Measurements from ENCODE around the gene P4HA1. TPM values are rescaled to one million over a fixed set of nuclear protein-coding genes. Genes with fewer than 3 reads are reported as not detected.

P4HA1 gene
- total RNA-seq, 4 donors from 2014 or later, result 20.3 to 43.4 (median 34.6) TPM

Small RNAs within 50 kb of the gene (small RNA-seq; reads per million reads assigned to genes)
- gene RF00019 (0.49 reads per million), gene SNORA11F (1.9 reads per million, percentile 36 among the genes with 10 or more reads in this experiment)

Other genes starting within 250 kb of the P4HA1 start
- not detected for gene OIT3, start 203.1 kb downstream of the P4HA1 start, total RNA-seq
- gene PLA2G12B, start 142.1 kb downstream of the P4HA1 start, total RNA-seq, result not detected
- 1 to 10 TPM; 2.1 to 9.0 (median 2.7) TPM for gene NUDT13, start 13.6 kb upstream of the P4HA1 start, total RNA-seq
- 10 to 100 TPM; 25.1 to 40.6 (median 27.9) TPM for gene ECD, start 71.1 kb upstream of the P4HA1 start, total RNA-seq
- gene FAM149B1, start 71.3 kb upstream of the P4HA1 start, total RNA-seq, result 10 to 100 TPM; 17.3 to 26.2 (median 23.2) TPM
- gene DNAJC9, start 150.4 kb upstream of the P4HA1 start, total RNA-seq, result 10 to 100 TPM; 11.7 to 16.3 (median 14.3) TPM
- gene MRPS16, start 155.8 kb upstream of the P4HA1 start, total RNA-seq, result 10 to 100 TPM; 31.9 to 40.4 (median 35.6) TPM

Data from subcutaneous adipose tissue (tissue), 4 donors.